HepG2 (cell line): ENCODE measurements around the gene EPX. TPM values are rescaled to one million over a fixed set of nuclear protein-coding genes. Genes with fewer than 3 reads are reported as not detected.

Experiments
- ATRX ChIP-seq: sonication (generic); formaldehyde crosslinking; IDR thresholded peaks from 2 replicates; pipeline ENCODE4 v1.4.0; 2020; ENCODE audit warnings: missing genetic modification reagents, borderline replicate concordance
- DMAP1 ChIP-seq: IDR thresholded peaks from 2 replicates; pipeline ENCODE4 v1.6.1; 2016
- FIP1L1 ChIP-seq: fragments of 200-400 bp; formaldehyde crosslinking; IDR thresholded peaks from 2 replicates; pipeline ENCODE4 v1.6.1; 2018; ENCODE audit warnings: low read depth, mild to moderate bottlenecking, low read length, moderate library complexity, borderline replicate concordance; ENCODE audit not compliant: insufficient read depth
- GLI4 ChIP-seq: sonication (generic); formaldehyde crosslinking; IDR thresholded peaks from 2 replicates; pipeline ENCODE4 v1.5.1; 2020; ENCODE audit warnings: missing genetic modification reagents, mild to moderate bottlenecking, moderate library complexity, borderline replicate concordance
- GMEB1 ChIP-seq: sonication (generic); formaldehyde crosslinking; IDR thresholded peaks from 2 replicates; pipeline ENCODE4 v1.5.1; 2020; ENCODE audit warnings: missing genetic modification reagents, mild to moderate bottlenecking, borderline replicate concordance
- GTF3A ChIP-seq: sonication (generic); formaldehyde crosslinking; conservative IDR thresholded peaks from 2 replicates; pipeline ENCODE4 v1.4.0; 2020; ENCODE audit warnings: mild to moderate bottlenecking, missing genetic modification reagents
- HIC2 ChIP-seq: sonication (generic); formaldehyde crosslinking; IDR thresholded peaks from 2 replicates; pipeline ENCODE4 v1.9.0; 2022; ENCODE audit warnings: low read depth, missing genetic modification reagents
- HOXA5 ChIP-seq: sonication (generic); formaldehyde crosslinking; IDR thresholded peaks from 2 replicates; pipeline ENCODE4 v1.4.0; 2020; ENCODE audit warnings: missing genetic modification reagents
- MED1 ChIP-seq: sonication (generic); formaldehyde crosslinking; IDR thresholded peaks from 2 replicates; pipeline ENCODE4 v1.4.0; 2020; ENCODE audit warnings: missing genetic modification reagents
- NR2C2 ChIP-seq: sonication (generic); formaldehyde crosslinking; IDR thresholded peaks from 2 replicates; pipeline ENCODE4 v1.4.0; 2020; ENCODE audit warnings: missing genetic modification reagents, mild to moderate bottlenecking, moderate library complexity, borderline replicate concordance
- NR2F6 ChIP-seq, 2 experiments: IDR thresholded peaks; 2 replicates each; pipeline ENCODE4 v1.6.1; 2016; ENCODE audit warnings: antibody characterized with exemption in 1 of 2, mild to moderate bottlenecking in 1 of 2
- REPIN1 ChIP-seq: sonication (generic); formaldehyde crosslinking; IDR thresholded peaks from 2 replicates; pipeline ENCODE4 v1.8.0; 2022; ENCODE audit warnings: missing genetic modification reagents, low read depth, mild to moderate bottlenecking, borderline replicate concordance
- SKI ChIP-seq: fragments of 450-650 bp; IDR thresholded peaks from one replicate; pipeline ENCODE4 v1.6.1; 2018; ENCODE audit warnings: mild to moderate bottlenecking; ENCODE audit not compliant: partially characterized antibody
- TOPORS ChIP-seq: sonication (generic); formaldehyde crosslinking; IDR thresholded peaks from 2 replicates; pipeline ENCODE4 v1.8.0; 2023; ENCODE audit warnings: mild to moderate bottlenecking, missing genetic modification reagents
- WIZ ChIP-seq: sonication (generic); formaldehyde crosslinking; IDR thresholded peaks from 2 replicates; pipeline ENCODE4 v1.5.1; 2020; ENCODE audit warnings: mild to moderate bottlenecking, missing genetic modification reagents
- ZNF33B ChIP-seq: sonication (generic); formaldehyde crosslinking; IDR thresholded peaks from 2 replicates; pipeline ENCODE4 v1.5.1; 2020; ENCODE audit warnings: mild to moderate bottlenecking, missing genetic modification reagents
- ZNF432 ChIP-seq: sonication (generic); formaldehyde crosslinking; IDR thresholded peaks from 2 replicates; pipeline ENCODE4 v1.5.0; 2020; ENCODE audit warnings: missing genetic modification reagents, mild to moderate bottlenecking, borderline replicate concordance
- ZNF547 ChIP-seq: sonication (generic); formaldehyde crosslinking; IDR thresholded peaks from 2 replicates; pipeline ENCODE4 v1.5.1; 2020; ENCODE audit warnings: mild to moderate bottlenecking, missing genetic modification reagents
- ZNF678 ChIP-seq: sonication (generic); formaldehyde crosslinking; IDR thresholded peaks from 2 replicates; pipeline ENCODE4 v1.4.0; 2020; ENCODE audit warnings: mild to moderate bottlenecking, missing genetic modification reagents
- ZNF749 ChIP-seq: sonication (generic); formaldehyde crosslinking; IDR thresholded peaks from 2 replicates; pipeline ENCODE4 v1.8.0; 2022; ENCODE audit warnings: mild to moderate bottlenecking, missing genetic modification reagents, moderate library complexity, borderline replicate concordance
- ZNF777 ChIP-seq: sonication (generic); formaldehyde crosslinking; IDR thresholded peaks from 2 replicates; pipeline ENCODE4 v1.4.0; 2020; ENCODE audit warnings: missing genetic modification reagents
- polyA plus RNA-seq, 8 experiments: library from polyadenylated mRNA; depleted of rRNA in 3 of 8; stranded (reverse) in 7 of 8; unstranded in 1 of 8; fragments of >200 nt; fragmentation: Illumina TruSeq in 4 of 8; extraction: Trizol in 4 of 8; gene quantifications; 2 replicates each; pipeline versions ENCODE4 v1.2.1 to v1.2.3, GENCODE V29; 2011 to 2016; ENCODE audit warnings: low read depth in 4 of 8, missing spikeins in 1 of 8, mixed read lengths in 1 of 8; ENCODE audit not compliant: insufficient read depth in 1 of 8
- total RNA-seq, 5 experiments: library from RNA; depleted of rRNA; stranded (reverse); fragments of >200 nt; fragmentation: Illumina TruSeq; extraction: Trizol; gene quantifications; 2 replicates each; pipeline ENCODE4 v1.2.3, GENCODE V29; 2016; ENCODE audit warnings: low read depth in 1 of 5
- TF ChIP-seq, protein P1 (sequence below), 2 experiments: sonication (generic) in 1 of 2; formaldehyde crosslinking in 1 of 2; IDR thresholded peaks; 2 replicates each; pipeline versions ENCODE4 v1.4.0 to v1.6.1; 2018 to 2020; ENCODE audit warnings: missing genetic modification reagents in 2 of 2, borderline replicate concordance in 1 of 2, low read depth in 1 of 2, mild to moderate bottlenecking in 1 of 2, missing biosample characterization in 1 of 2
- TF ChIP-seq, protein P2 (sequence below): sonication (generic); formaldehyde crosslinking; IDR thresholded peaks from 2 replicates; pipeline ENCODE4 v1.8.0; 2022; ENCODE audit warnings: missing genetic modification reagents, low read depth, mild to moderate bottlenecking, borderline replicate concordance

Gene EPX
- total and polyA plus RNA-seq, 2 of the 13 experiments (the other 11 are each of a cell fraction or from before 2014, with no cell fraction given): not detected

GRCh38 chr17:58219007-58219788 lies 26.7 kb downstream of the EPX start, which contains the start of gene MKS1 (continued):
- TF ChIP-seq GMEB1 (peak; percentile 95), GTF3A (CRISPR knock-in tag) (peak; percentile 63; the same call in 1 of the 2 replicates), ZNF33B (CRISPR knock-in tag) (0 out of 2 replicates have a peak, but pooled peaks have one; percentile 27), MED1 (CRISPR knock-in tag) (peak; percentile 77), ZNF777 (peak; percentile 67; the same call in 1 of the 2 replicates), ZNF678 (CRISPR knock-in tag) (peak; percentile 82; the same call in 1 of the 2 replicates), GLI4 (CRISPR knock-in tag) (0 out of 2 replicates have a peak, but pooled peaks have one; percentile 83), REPIN1 (CRISPR knock-in tag) (peak; percentile 57; the same call in 1 of the 2 replicates), FIP1L1 (no peak), WIZ (peak; percentile 87; the same call in 1 of the 2 replicates), ATRX (CRISPR knock-in tag) (no peak), ZNF432 (CRISPR knock-in tag) (no peak), ZNF749 (CRISPR knock-in tag) (peak; percentile 95), NR2F6 (IDR thresholded peaks at IDR 0.05) (no peak), NR2F6 (CRISPR knock-in tag; IDR thresholded peaks at IDR 0.05) (peak; percentile 36; the same call in 1 of the 2 replicates), TOPORS (CRISPR knock-in tag) (0 out of 2 replicates have a peak, but pooled peaks have one; percentile 55), ZNF547 (CRISPR knock-in tag) (peak; percentile 93; the same call in 1 of the 2 replicates), SKI (peak; percentile 50), HOXA5 (CRISPR knock-in tag) (peak; percentile 63; the same call in 1 of the 2 replicates), NR2C2 (CRISPR knock-in tag) (peak; percentile 27; the same call in 1 of the 2 replicates), HIC2 (CRISPR knock-in tag) (peak; percentile 53; the same call in 1 of the 2 replicates), DMAP1 (CRISPR knock-in tag) (peak; percentile 62)
- TF ChIP-seq, protein P1, sequence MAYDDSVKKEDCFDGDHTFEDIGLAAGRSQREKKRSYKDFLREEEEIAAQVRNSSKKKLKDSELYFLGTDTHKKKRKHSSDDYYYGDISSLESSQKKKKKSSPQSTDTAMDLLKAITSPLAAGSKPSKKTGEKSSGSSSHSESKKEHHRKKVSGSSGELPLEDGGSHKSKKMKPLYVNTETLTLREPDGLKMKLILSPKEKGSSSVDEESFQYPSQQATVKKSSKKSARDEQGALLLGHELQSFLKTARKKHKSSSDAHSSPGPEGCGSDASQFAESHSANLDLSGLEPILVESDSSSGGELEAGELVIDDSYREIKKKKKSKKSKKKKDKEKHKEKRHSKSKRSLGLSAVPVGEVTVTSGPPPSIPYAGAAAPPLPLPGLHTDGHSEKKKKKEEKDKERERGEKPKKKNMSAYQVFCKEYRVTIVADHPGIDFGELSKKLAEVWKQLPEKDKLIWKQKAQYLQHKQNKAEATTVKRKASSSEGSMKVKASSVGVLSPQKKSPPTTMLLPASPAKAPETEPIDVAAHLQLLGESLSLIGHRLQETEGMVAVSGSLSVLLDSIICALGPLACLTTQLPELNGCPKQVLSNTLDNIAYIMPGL (CRISPR knock-in tag; IDR thresholded peaks at IDR 0.05; ENCODE audit: borderline replicate concordance in 1 of 2, low read depth in 1 of 2): peak; percentile 78 to 88; a peak in 3 of 4 replicates
- TF ChIP-seq, protein P2, sequence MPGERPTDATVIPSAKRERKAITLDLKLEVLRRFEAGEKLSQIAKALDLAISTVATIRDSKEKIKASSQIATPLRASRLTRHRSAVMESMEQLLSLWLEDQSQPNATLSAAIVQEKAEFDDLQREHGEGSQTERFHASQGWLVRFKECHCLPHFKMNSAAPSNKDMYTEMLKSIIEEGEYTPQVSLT (CRISPR knock-in tag): no peak
